GM23338 (cell line): ENCODE results near the gene NUAK2. TPM values are rescaled to one million over a fixed set of nuclear protein-coding genes. Genes with fewer than 3 reads are reported as not detected.

ENCODE experiments used
- ATAC-seq: fragments of 200-7000 bp; cut with Tn5 transposase; 3 replicates; pipeline ENCODE4 v1.9.1; 2020
- DNase-seq: peaks from one replicate; pipeline ENCODE4 v3.0.0-alpha.2; 2015; ENCODE audit warnings: low spot score
- H2AFZ ChIP-seq: fragments of 200-600 bp; sonication (generic); 2 replicates; pipeline ENCODE4 v1.8.0; 2016; ENCODE audit warnings: antibody characterized with exemption, mild to moderate bottlenecking, moderate library complexity
- H3F3A ChIP-seq: fragments of 200-600 bp; sonication (generic); replicated peaks from 2 replicates; pipeline ENCODE4 v1.8.0; 2017; ENCODE audit warnings: antibody characterized with exemption, mixed run types, low read depth
- H3K27ac ChIP-seq: fragments of 200-600 bp; sonication (generic); 2 replicates; pipeline ENCODE4 v1.6.1; 2016; ENCODE audit warnings: low read depth
- H3K27me3 ChIP-seq: fragments of 200-600 bp; sonication (generic); 2 replicates; pipeline ENCODE4 v1.8.0; 2016; ENCODE audit warnings: mild to moderate bottlenecking, mixed run types, moderate library complexity; ENCODE audit not compliant: insufficient read depth
- H3K36me3 ChIP-seq: fragments of 200-600 bp; sonication (generic); 2 replicates; pipeline ENCODE4 v1.8.0; 2016; ENCODE audit warnings: mild to moderate bottlenecking; ENCODE audit not compliant: insufficient read depth
- H3K4me1 ChIP-seq: fragments of 200-600 bp; sonication (generic); 2 replicates; pipeline ENCODE4 v1.8.0; 2016; ENCODE audit warnings: mild to moderate bottlenecking, moderate library complexity; ENCODE audit not compliant: insufficient read depth
- H3K4me2 ChIP-seq: fragments of 200-600 bp; sonication (generic); 2 replicates; pipeline ENCODE4 v1.7.1; 2017; ENCODE audit warnings: mixed run types
- H3K4me3 ChIP-seq: fragments of 200-600 bp; sonication (generic); 2 replicates; pipeline ENCODE4 v1.6.1; 2016; ENCODE audit warnings: mixed run types
- H3K79me2 ChIP-seq: fragments of 200-600 bp; sonication (generic); replicated peaks from 2 replicates; pipeline ENCODE4 v1.8.0; 2017; ENCODE audit warnings: mild to moderate bottlenecking; ENCODE audit not compliant: insufficient read depth
- H3K9me2 ChIP-seq: fragments of 200-600 bp; sonication (generic); 2 replicates; pipeline ENCODE4 v1.8.0; 2017; ENCODE audit not compliant: insufficient read depth
- H4K20me1 ChIP-seq: fragments of 200-600 bp; sonication (generic); replicated peaks from 2 replicates; pipeline ENCODE4 v1.8.0; 2017; ENCODE audit warnings: mild to moderate bottlenecking; ENCODE audit not compliant: insufficient read depth
- H3K27ac Mint-ChIP-seq: 2 replicates; pipeline ENCODE4 v1.8.0; 2020; ENCODE audit warnings: inconsistent platforms, mild to moderate bottlenecking, moderate library complexity, mixed read lengths
- H3K27me3 Mint-ChIP-seq: 3 replicates; pipeline ENCODE4 v1.8.0; 2022; ENCODE audit warnings: low read depth, mild to moderate bottlenecking, moderate library complexity, mixed read lengths, inconsistent platforms; ENCODE audit not compliant: insufficient read depth, poor library complexity
- H3K36me3 Mint-ChIP-seq: 3 replicates; pipeline ENCODE4 v1.8.0; 2021; ENCODE audit warnings: low read depth, mild to moderate bottlenecking, inconsistent platforms, moderate library complexity, mixed read lengths
- H3K4me1 Mint-ChIP-seq: 3 replicates; pipeline ENCODE4 v1.8.0; 2020; ENCODE audit warnings: mild to moderate bottlenecking, inconsistent platforms, mixed read lengths
- H3K4me3 Mint-ChIP-seq: 3 replicates; pipeline ENCODE4 v1.8.0; 2021; ENCODE audit warnings: moderate library complexity, mild to moderate bottlenecking, inconsistent platforms, mixed read lengths
- H3K9me3 Mint-ChIP-seq: 3 replicates; pipeline ENCODE4 v1.8.0; 2020; ENCODE audit warnings: moderate library complexity, mild to moderate bottlenecking, inconsistent platforms, mixed read lengths
- CREB1 ChIP-seq: fragments of 250-450 bp; sonication (Bioruptor Pico); IDR thresholded peaks from 2 replicates; pipeline ENCODE4 v1.5.0; 2020; ENCODE audit warnings: low read depth, mild to moderate bottlenecking, moderate library complexity
- CTCF ChIP-seq, 2 experiments: fragments of 200-600 bp in 1 of 2; sonication (generic) in 1 of 2; conservative IDR thresholded peaks; 2 replicates each; pipeline versions ENCODE4 v1.5.1 to v1.6.1; 2016 to 2017; ENCODE audit warnings: antibody characterized with exemption in 2 of 2, low read depth in 2 of 2, mild to moderate bottlenecking in 2 of 2, moderate library complexity in 1 of 2
- ETS1 ChIP-seq: IDR thresholded peaks from 2 replicates; pipeline ENCODE4 v1.6.1; 2016; ENCODE audit warnings: antibody characterized with exemption
- EZH2 ChIP-seq: fragments of 200-600 bp; sonication (generic); IDR thresholded peaks from one replicate; pipeline ENCODE4 v1.8.0; 2017; ENCODE audit warnings: antibody characterized with exemption, mild to moderate bottlenecking, low read depth; ENCODE audit not compliant: unreplicated experiment
- EZH2phosphoT487 ChIP-seq: fragments of 200-600 bp; sonication (generic); IDR thresholded peaks from one replicate; pipeline ENCODE4 v1.8.1; 2018; ENCODE audit warnings: antibody characterized with exemption; ENCODE audit not compliant: unreplicated experiment
- JUNB ChIP-seq: IDR thresholded peaks from one replicate; pipeline ENCODE4 v1.6.1; 2016; ENCODE audit warnings: antibody characterized with exemption; ENCODE audit not compliant: unreplicated experiment
- NANOG ChIP-seq: IDR thresholded peaks from 2 replicates; pipeline ENCODE4 v1.6.1; 2016; ENCODE audit warnings: antibody characterized with exemption, borderline replicate concordance
- POLR2AphosphoS5 ChIP-seq: IDR thresholded peaks from 2 replicates; pipeline ENCODE4 v1.6.1; 2016; ENCODE audit warnings: antibody characterized with exemption, low read depth
- REST ChIP-seq: IDR thresholded peaks from one replicate; pipeline ENCODE4 v1.6.1; 2018; ENCODE audit warnings: antibody characterized with exemption; ENCODE audit not compliant: unreplicated experiment
- STAT1 ChIP-seq: IDR thresholded peaks from one replicate; pipeline ENCODE4 v1.6.1; 2016; ENCODE audit warnings: antibody characterized with exemption; ENCODE audit not compliant: unreplicated experiment
- ZNF114 ChIP-seq: fragments of 250-450 bp; sonication (Bioruptor Pico); IDR thresholded peaks from 2 replicates; pipeline ENCODE4 v1.5.0; 2020; ENCODE audit warnings: mild to moderate bottlenecking, moderate library complexity
- ZNF331 ChIP-seq: fragments of 250-450 bp; sonication (Bioruptor Pico); IDR thresholded peaks from 2 replicates; pipeline ENCODE4 v1.5.0; 2020; ENCODE audit warnings: low read depth, mild to moderate bottlenecking, moderate library complexity
- ZNF462 ChIP-seq: fragments of 250-450 bp; sonication (Bioruptor Pico); IDR thresholded peaks from 2 replicates; pipeline ENCODE4 v1.5.0; 2020; ENCODE audit warnings: mild to moderate bottlenecking, moderate library complexity
- polyA plus RNA-seq: library from polyadenylated mRNA; unstranded; fragments of >200 nt; fragmentation: Nextera tagmentation; extraction: Ambion mirVana; gene quantifications from 2 replicates; pipeline ENCODE4 v1.2.1, GENCODE V29; 2016
- total RNA-seq: library from RNA; depleted of rRNA; stranded (reverse); fragments of >200 nt; shearing (Covaris generic); gene quantifications from 2 replicates; pipeline ENCODE4 v1.2.3, GENCODE V29; 2014

NUAK2 gene
- total and polyA plus RNA-seq, 2 experiments from 2014 or later, result 7.8 to 15.3 TPM

GRCh38 chr1:205348554-205349487 is 27.3 kb upstream of the NUAK2 start:
- Mint-ChIP-seq H3K27me3 (peaks cover 26% of the 10 kb centered on the region), H3K36me3 (no peaks in the 10 kb centered on the region), H3K9me3 (no peaks in the 10 kb centered on the region; the same call in 2 of the 3 replicates), H3K27ac (no peak overlapping the region), H3K4me1 (peaks cover 47% of the 10 kb centered on the region), H3K4me3 (no peak overlapping the region; the same call in 2 of the 3 replicates)
- H2AFZ ChIP-seq, result 0 out of 2 replicates have a peak overlapping the region, but pooled peaks have one; percentile 28
- peaks cover 22% of the 10 kb centered on the region for H3F3A ChIP-seq
- TF ChIP-seq ZNF331 (CRISPR knock-in tag) (no peak), ZNF462 (CRISPR knock-in tag) (no peak), STAT1 (no peak), NANOG (no peak), EZH2 (no peak), CTCF (conservative IDR thresholded peaks at IDR 0.05; ENCODE audit: low read depth in 2 of 2) (no peak), JUNB (no peak), REST (no peak), ETS1 (no peak), POLR2AphosphoS5 (no peak), EZH2phosphoT487 (no peak), CREB1 (CRISPR knock-in tag) (no peak), ZNF114 (CRISPR knock-in tag) (no peak)
- DNase-seq (no peak), ATAC-seq (no peak)
- no peaks in the 10 kb centered on the region for H3K36me3 ChIP-seq
- H3K27ac ChIP-seq, result no peak overlapping the region
- H4K20me1 ChIP-seq, result no peaks in the 10 kb centered on the region
- peaks cover 69% of the 10 kb centered on the region for H3K4me1 ChIP-seq
- no peaks in the 10 kb centered on the region for H3K9me2 ChIP-seq
- H3K4me3 ChIP-seq, result no peak overlapping the region
- no peak overlapping the region for H3K4me2 ChIP-seq
- peaks cover 29% of the 10 kb centered on the region for H3K27me3 ChIP-seq
- H3K79me2 ChIP-seq, result no peaks in the 10 kb centered on the region
